Activated CD4-positive, alpha-beta T cell treated with anti-CD3 and anti-CD28 coated beads, Interleukin-2, amount 10 ng/mL, durations not matched to agents 24 days and 14 days (primary cell): ENCODE results near the gene COX7B. TPM values are rescaled to one million over a fixed set of nuclear protein-coding genes. Genes with fewer than 3 reads are reported as not detected.

Experiments used
- DNase-seq: peaks from one replicate; pipeline ENCODE4 v3.0.0; 2022
- H3K27ac Mint-ChIP-seq: one replicate; pipeline ENCODE4 v1.8.0; 2022; ENCODE audit warnings: mild to moderate bottlenecking, mixed read lengths
- H3K27me3 Mint-ChIP-seq: one replicate; pipeline ENCODE4 v1.8.0; 2022; ENCODE audit warnings: mixed read lengths
- H3K36me3 Mint-ChIP-seq: one replicate; pipeline ENCODE4 v1.8.0; 2022; ENCODE audit warnings: low read depth, mild to moderate bottlenecking, mixed read lengths
- H3K4me1 Mint-ChIP-seq: one replicate; pipeline ENCODE4 v1.8.0; 2021; ENCODE audit warnings: mixed read lengths
- H3K4me3 Mint-ChIP-seq: one replicate; pipeline ENCODE4 v1.8.0; 2022; ENCODE audit warnings: mild to moderate bottlenecking, moderate library complexity, mixed read lengths
- H3K9me3 Mint-ChIP-seq: one replicate; pipeline ENCODE4 v1.8.0; 2021; ENCODE audit warnings: mixed read lengths
- intact Hi-C: fragments of 100-400 bp; cut with micrococcal nuclease; formaldehyde crosslinking; loops from one replicate; pipeline ENCODE4 v1.15.1; 2023
- total RNA-seq: library from RNA; stranded (reverse); gene quantifications from 2 replicates; pipeline ENCODE4 v1.2.3, GENCODE V29; 2022

The COX7B gene
- total RNA-seq, 1 donor from 2014 or later, result 301 TPM

- no peak overlapping the region for H3K4me3 Mint-ChIP-seq
- intact Hi-C loops, result no loop called here
- H3K4me1 Mint-ChIP-seq, result peaks cover 10% of the 10 kb centered on the region
- peaks cover 14% of the 10 kb centered on the region for H3K36me3 Mint-ChIP-seq
- H3K9me3 Mint-ChIP-seq, result no peaks in the 10 kb centered on the region
- no peaks in the 10 kb centered on the region for H3K27me3 Mint-ChIP-seq
- H3K27ac Mint-ChIP-seq, result no peak overlapping the region
- no peak for DNase-seq
Measured at GRCh38 chrX:77953708-77954107, 54.4 kb downstream of the COX7B start.

Other genes starting within 250 kb of the COX7B start
- 62.3 and 72.9 TPM in 2 replicates for gene ATRX, start 113.3 kb upstream of the COX7B start, total RNA-seq
- 41.2 and 44.0 TPM in 2 replicates for gene MAGT1, start 4.0 kb upstream of the COX7B start, total RNA-seq
- 7.6 and 8.1 TPM in 2 replicates for gene ATP7A, start 11.2 kb downstream of the COX7B start, total RNA-seq
- 0.38 and 0.79 TPM in 2 replicates for gene PGAM4, start 70.2 kb downstream of the COX7B start, total RNA-seq
- 1,039 and 1,063 TPM in 2 replicates for gene PGK1, start 204.8 kb downstream of the COX7B start, total RNA-seq
- 14.6 and 16.1 TPM in 2 replicates for gene TAF9B, start 240.2 kb downstream of the COX7B start, total RNA-seq